ENCODE measurements around the gene SGCD. TPM values are rescaled to one million over a fixed set of nuclear protein-coding genes. Genes with fewer than 3 reads are reported as not detected.

SGCD gene
- polyA plus RNA-seq, 5 donors: 7.5 to 15.0 (median 13.3) TPM

GRCh38 chr5:156359476-156359875, 32.5 kb downstream of the SGCD start:
- DNase-seq: no peak

- DNase-seq: no peak
Observed at GRCh38 chr5:156361436-156362109, 34.6 kb downstream of the SGCD start.

GRCh38 chr5:156363861-156364260, 36.9 kb downstream of the SGCD start:
- DNase-seq: no peak

GRCh38 chr5:156366521-156366920, 39.6 kb downstream of the SGCD start:
- DNase-seq: no peak

GRCh38 chr5:156367597-156367996, 40.6 kb downstream of the SGCD start:
- no peak for DNase-seq

GRCh38 chr5:156375895-156376495, 49.0 kb downstream of the SGCD start:
- no peak for DNase-seq

GRCh38 chr5:156376751-156377150, 49.8 kb downstream of the SGCD start:
- DNase-seq: no peak

- DNase-seq: no peak
Observed at GRCh38 chr5:156378159-156378558, 51.2 kb downstream of the SGCD start.

- no peak for DNase-seq
Observed at GRCh38 chr5:156379206-156379605, 52.2 kb downstream of the SGCD start.

- no peak for DNase-seq
Observed at GRCh38 chr5:156380848-156381247, 53.9 kb downstream of the SGCD start.

GRCh38 chr5:156383510-156384265, 56.7 kb downstream of the SGCD start:
- DNase-seq: no peak

- no peak for DNase-seq
Observed at GRCh38 chr5:156385416-156385815, 58.5 kb downstream of the SGCD start.

GRCh38 chr5:156386976-156387375, 60.0 kb downstream of the SGCD start:
- no peak for DNase-seq

- no peak for DNase-seq
Observed at GRCh38 chr5:156387391-156387790, 60.4 kb downstream of the SGCD start.

GRCh38 chr5:156388233-156388632, 61.3 kb downstream of the SGCD start:
- DNase-seq: no peak

GRCh38 chr5:156391139-156391538, 64.2 kb downstream of the SGCD start:
- DNase-seq: peak in 1 of 2 donors; percentile 28

GRCh38 chr5:156393980-156394379, 67.0 kb downstream of the SGCD start:
- no peak for DNase-seq

- DNase-seq: no peak
Observed at GRCh38 chr5:156394642-156395305, 67.8 kb downstream of the SGCD start.

- DNase-seq: no peak
Observed at GRCh38 chr5:156395306-156395675, 68.3 kb downstream of the SGCD start.

GRCh38 chr5:156396063-156396829, 69.3 kb downstream of the SGCD start:
- no peak for DNase-seq

GRCh38 chr5:156396830-156397081, 69.8 kb downstream of the SGCD start:
- DNase-seq: no peak

- no peak for DNase-seq
Observed at GRCh38 chr5:156399323-156399722, 72.4 kb downstream of the SGCD start.
